ENCODE data around the gene CCL18.

GRCh38 chr17:36074365-36074764 is 10.3 kb downstream of the CCL18 start:
- TF ChIP-seq CTCF (conservative IDR thresholded peaks at IDR 0.05 in 1 of 2, IDR thresholded peaks at IDR 0.05 in 1 of 2; ENCODE audit: extremely low read depth in 1 of 2, insufficient read depth in 1 of 2, low read depth in 1 of 2, low read length in 2 of 2) (no peak), EZH2 (IDR thresholded peaks at IDR 0.05; ENCODE audit: borderline replicate concordance, low read length) (no peak)

Data from mammary epithelial cell (primary cell).